Measurements from ENCODE around the gene PCSK9. TPM values are rescaled to one million over a fixed set of nuclear protein-coding genes. Genes with fewer than 3 reads are reported as not detected.

Gene PCSK9
- total RNA-seq, 3 donors from 2014 or later, result 0.15 to 0.16 TPM; not detected in 1

- H3K9me3 ChIP-seq, result no peaks in the 10 kb centered on the region
- peaks cover 0 to 24% of the 10 kb centered on the region in 2 donors for H3K27me3 ChIP-seq
- no peaks in the 10 kb centered on the region for H3K36me3 ChIP-seq
- H3K4me3 ChIP-seq, result no peak overlapping the region
- no peaks in the 10 kb centered on the region for H3K4me1 ChIP-seq
- intact Hi-C loops (cut with DNase I; ENCODE audit: low total_unique reads), result no loop called here
- TF ChIP-seq CTCF (IDR thresholded peaks at IDR 0.05) (no peak), POLR2AphosphoS5 (IDR thresholded peaks at IDR 0.05) (no peak)
- no peak for DNase-seq (ENCODE audit: low spot score in 2 of 2)
- no peak overlapping the region for H3K27ac ChIP-seq
Observed at GRCh38 chr1:55043726-55044125, 4.4 kb downstream of the PCSK9 start.

GRCh38 chr1:55044617-55045397 lies 5.5 kb downstream of the PCSK9 start:
- Histone ChIP-seq H3K4me3 (no peak overlapping the region), H3K27ac (no peak overlapping the region), H3K9me3 (no peaks in the 10 kb centered on the region), H3K4me1 (no peaks in the 10 kb centered on the region), H3K27me3 (peaks cover 0 to 15% of the 10 kb centered on the region in 2 donors), H3K36me3 (no peaks in the 10 kb centered on the region)
- intact Hi-C loops (cut with DNase I; ENCODE audit: low total_unique reads), result loop anchor here (5.0 kb wide), 2 partner anchors 982 to 1433 kb away; no protein-coding TSS in a partner anchor
- TF ChIP-seq CTCF (IDR thresholded peaks at IDR 0.05) (no peak), POLR2A (IDR thresholded peaks at IDR 0.05) (no peak), POLR2AphosphoS5 (IDR thresholded peaks at IDR 0.05) (no peak)
- no peak for DNase-seq (ENCODE audit: low spot score in 2 of 2)

- Histone ChIP-seq H3K27me3 (peaks cover 0 to 8% of the 10 kb centered on the region in 2 donors), H3K4me1 (no peaks in the 10 kb centered on the region), H3K4me3 (no peak overlapping the region), H3K36me3 (no peaks in the 10 kb centered on the region), H3K27ac (no peak overlapping the region), H3K9me3 (no peaks in the 10 kb centered on the region)
- no peak for TF ChIP-seq CTCF (IDR thresholded peaks at IDR 0.05)
- no peak for TF ChIP-seq POLR2AphosphoS5 (IDR thresholded peaks at IDR 0.05)
- no peak for TF ChIP-seq POLR2A (IDR thresholded peaks at IDR 0.05)
- intact Hi-C loops (cut with DNase I; ENCODE audit: low total_unique reads), result loop anchor here (5.0 kb wide), 2 partner anchors 982 to 1433 kb away; no protein-coding TSS in a partner anchor
- DNase-seq (ENCODE audit: low spot score in 2 of 2), result no peak
Observed at GRCh38 chr1:55045430-55045829, 6.1 kb downstream of the PCSK9 start.

DNA sequence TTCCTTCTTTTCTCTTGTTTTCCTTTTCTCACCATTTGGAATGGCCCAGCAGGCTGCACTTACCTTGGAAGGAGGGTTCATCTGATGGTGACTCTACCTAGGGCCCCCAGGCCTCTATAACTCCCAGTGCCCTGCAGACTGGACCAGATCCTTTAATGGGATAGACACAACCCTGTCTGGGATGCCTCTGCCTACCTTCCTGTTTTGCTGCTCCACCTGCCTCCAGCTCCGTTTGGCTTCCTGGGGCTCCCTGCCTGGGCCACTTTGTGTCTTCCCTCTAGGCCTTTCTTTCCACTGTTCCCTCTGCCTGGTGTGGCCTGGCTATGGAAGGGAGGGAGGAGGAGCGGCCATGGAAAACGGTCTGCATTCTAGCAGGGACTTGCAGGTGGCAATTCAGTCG lies 7.5 kb downstream of the PCSK9 start:
- no peak for DNase-seq (ENCODE audit: low spot score in 2 of 2)

More for the DNA sequence above, 7.5 kb downstream of the PCSK9 start:
- intact Hi-C loops (cut with DNase I; ENCODE audit: low total_unique reads), result loop anchor here (5.0 kb wide), 2 partner anchors 980 to 1435 kb away; no protein-coding TSS in a partner anchor
- TF ChIP-seq CTCF (IDR thresholded peaks at IDR 0.05) (no peak), POLR2AphosphoS5 (IDR thresholded peaks at IDR 0.05) (no peak), POLR2A (IDR thresholded peaks at IDR 0.05) (no peak)
- Histone ChIP-seq H3K4me1 (no peaks in the 10 kb centered on the region), H3K27ac (no peak overlapping the region), H3K27me3 (no peaks in the 10 kb centered on the region), H3K36me3 (no peaks in the 10 kb centered on the region), H3K4me3 (no peak overlapping the region), H3K9me3 (no peaks in the 10 kb centered on the region)
